ENCODE results near the gene MRPS10. TPM values are rescaled to one million over a fixed set of nuclear protein-coding genes. Genes with fewer than 3 reads are reported as not detected.

Gene MRPS10
- total and polyA plus RNA-seq, 10 of the 15 experiments (the other 5 are each of a cell fraction or from before 2014, with no cell fraction given), result 28.5 to 83.3 (median 52.8) TPM

DNA sequence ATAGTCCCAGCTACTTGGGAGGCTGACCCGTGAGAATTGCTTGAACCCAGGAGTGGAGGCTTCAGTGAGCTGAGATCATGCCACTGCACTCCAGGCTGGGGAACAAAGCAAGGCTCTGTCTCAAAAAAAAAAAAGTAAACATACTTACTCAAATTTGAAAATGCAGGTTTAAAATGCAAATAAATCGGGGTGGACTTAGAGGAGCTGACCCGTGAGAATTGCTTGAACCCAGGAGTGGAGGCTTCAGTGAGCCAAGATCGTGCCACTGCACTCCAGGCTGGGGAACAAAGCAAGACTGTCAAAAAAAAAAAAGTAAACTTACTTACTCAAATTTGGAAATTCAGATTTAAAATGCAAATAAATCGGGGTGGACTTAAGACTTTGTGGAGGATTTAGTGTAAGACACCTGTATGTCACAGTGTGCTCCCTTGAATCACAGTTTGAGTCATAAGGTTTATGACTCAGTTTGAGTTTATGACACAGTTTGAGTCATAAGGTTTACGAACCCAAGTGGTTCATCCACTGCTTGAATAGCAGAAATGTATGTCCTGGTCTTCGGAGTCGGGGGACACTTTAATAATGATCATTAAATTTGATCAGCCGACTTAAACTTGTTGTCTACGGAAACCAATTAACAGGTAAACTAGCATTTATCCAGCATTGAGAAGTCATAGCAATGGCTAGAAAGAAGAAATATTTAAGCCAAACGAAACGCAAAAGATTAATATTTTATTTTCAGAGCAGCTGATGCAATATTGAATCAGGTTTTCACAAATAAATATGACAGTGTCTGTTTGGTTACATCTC lies 6.8 kb upstream of the MRPS10 start (continued):
- TF ChIP-seq, protein P1, sequence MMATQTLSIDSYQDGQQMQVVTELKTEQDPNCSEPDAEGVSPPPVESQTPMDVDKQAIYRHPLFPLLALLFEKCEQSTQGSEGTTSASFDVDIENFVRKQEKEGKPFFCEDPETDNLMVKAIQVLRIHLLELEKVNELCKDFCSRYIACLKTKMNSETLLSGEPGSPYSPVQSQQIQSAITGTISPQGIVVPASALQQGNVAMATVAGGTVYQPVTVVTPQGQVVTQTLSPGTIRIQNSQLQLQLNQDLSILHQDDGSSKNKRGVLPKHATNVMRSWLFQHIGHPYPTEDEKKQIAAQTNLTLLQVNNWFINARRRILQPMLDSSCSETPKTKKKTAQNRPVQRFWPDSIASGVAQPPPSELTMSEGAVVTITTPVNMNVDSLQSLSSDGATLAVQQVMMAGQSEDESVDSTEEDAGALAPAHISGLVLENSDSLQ (IDR thresholded peaks at IDR 0.05), result peak; percentile 58

DNA sequence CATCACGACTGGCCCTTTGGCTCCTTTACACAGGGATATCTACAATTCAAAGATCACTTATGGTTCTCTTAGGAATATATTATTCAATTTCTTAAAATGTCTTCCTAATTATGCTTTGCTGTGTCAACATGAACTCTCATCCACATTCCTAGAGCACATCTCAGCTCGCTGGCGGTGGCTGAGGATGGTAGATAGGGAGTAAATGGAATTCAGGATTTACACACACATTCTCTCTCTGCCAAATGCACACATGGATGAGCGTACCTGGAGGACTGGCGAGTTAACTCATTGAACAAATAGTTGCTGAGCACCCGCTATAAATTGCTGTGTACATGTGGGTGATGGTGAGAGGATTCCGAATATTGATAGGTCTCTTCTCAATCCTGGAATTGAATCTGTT lies 4.8 kb upstream of the MRPS10 start:
- Histone ChIP-seq H3K4me2 (ENCODE audit: control insufficient read depth, insufficient read depth) (no peak overlapping the region), H2AFZ (ENCODE audit: control insufficient read depth, low read depth, low read length) (no peak overlapping the region), H3K4me1 (ENCODE audit: control insufficient read depth, insufficient read depth, low read length) (no peaks in the 10 kb centered on the region; the same call in 1 of the 2 replicates), H3K4me3 (no peak overlapping the region), H3K27me3 (replicated peaks in 1 of 2; ENCODE audit: control insufficient read depth in 2 of 2, insufficient read depth in 2 of 2, low read length in 1 of 2) (no peaks in the 10 kb centered on the region), H3K9me3 (replicated peaks; ENCODE audit: control insufficient read depth, insufficient read depth, low read length) (no peaks in the 10 kb centered on the region), H3K9ac (ENCODE audit: control insufficient read depth, insufficient read depth, low read length) (no peak overlapping the region), H3K79me2 (ENCODE audit: control insufficient read depth, insufficient read depth, low read length) (peaks cover 3% of the 10 kb centered on the region), H3K36me3 (ENCODE audit: control insufficient read depth in 2 of 2, insufficient read depth in 2 of 2, low read length in 1 of 2) (no peaks in the 10 kb centered on the region), H3K27ac (ENCODE audit: control insufficient read depth, insufficient read depth) (no peak overlapping the region), H4K20me1 (ENCODE audit: control insufficient read depth, insufficient read depth) (no peaks in the 10 kb centered on the region)
- POLR2A ChIA-PET, result interaction anchor here (0.7 to 1.6 kb wide), 2 partner anchors 8 to 30 kb away, joined by 3 read pairs; no protein-coding TSS in a partner anchor
- SMC1A ChIA-PET (ENCODE audit: uncharacterized antibody, unreplicated experiment), result interaction anchor here (1.5 to 6.1 kb wide), 3 partner anchors 9 to 283 kb away, joined by 3 to 49 read pairs (median 7); no protein-coding TSS in a partner anchor
- 99% methylated on average over 7 of the region's 7 CpGs for WGBS (ENCODE audit: insufficient coverage, insufficient replicate concordance, low lambda C conversion rate, missing lambda C conversion rate)
- DNase-seq (ENCODE audit: low read depth, low spot score) (no peak), FAIRE-seq (no peak), ATAC-seq (no peak)
- in situ Hi-C loops (cut with MboI) (no loop called here), intact Hi-C loops (cut with micrococcal nuclease; ENCODE audit: unreplicated experiment) (no loop called here)
- CTCF ChIA-PET, result interaction anchor here (0.6 to 5.9 kb wide), 2 partner anchors 8 to 499 kb away, joined by 4 to 57 read pairs; no protein-coding TSS in a partner anchor
- no TSS peak for BruUV-seq (replicated peaks)
- TF ChIP-seq TCF12 (IDR thresholded peaks at IDR 0.05; ENCODE audit: low read depth, low read length) (no peak), NFIC (IDR thresholded peaks at IDR 0.05; ENCODE audit: low read depth, low read length) (no peak), SMAD1 (IDR thresholded peaks at IDR 0.05; ENCODE audit: low read depth, partially characterized antibody) (no peak), MEF2A (IDR thresholded peaks at IDR 0.05; ENCODE audit: insufficient read depth, low read depth, low read length) (no peak), JUND (IDR thresholded peaks at IDR 0.05; ENCODE audit: low read depth, low read length) (no peak), ZZZ3 (IDR thresholded peaks at IDR 0.05; ENCODE audit: control insufficient read depth, insufficient read length, low read depth) (no peak), POLR2AphosphoS5 (IDR thresholded peaks at IDR 0.05; ENCODE audit: low read length) (no peak)
- RAD21 ChIA-PET (ENCODE audit: unreplicated experiment), result interaction anchor here (3.0 kb wide), 1 partner anchor 14 kb away, joined by 18 read pairs; no protein-coding TSS in a partner anchor

All from GM12878 (cell line).